Measurements from ENCODE around the gene FOXD4L6. TPM values are rescaled to one million over a fixed set of nuclear protein-coding genes. Genes with fewer than 3 reads are reported as not detected.
A peak's percentile ranks its signal among the peaks of the same experiment; 100 is the strongest.
"Not testable (repeated sequence)": the region's sequence is repeated elsewhere in the genome, so short reads cannot be mapped to it uniquely, and the experiment has no call there.

FOXD4L6 gene
- total RNA-seq, 1 experiment from 2014 or later: not detected

GRCh38 chr9:41125109-41125658 lies 3.3 kb downstream of the FOXD4L6 start:
- H3K27ac ChIP-seq (ENCODE audit: low read length); ATAC-seq; H3K9me2 ChIP-seq (replicated peaks; ENCODE audit: low read length); CTCF ChIA-PET; H3K27me3 ChIP-seq (ENCODE audit: low read length); H3K36me3 ChIP-seq (ENCODE audit: low read depth, low read length); POLR2A ChIA-PET (ENCODE audit: unreplicated experiment); H3K4me2 ChIP-seq (ENCODE audit: low read length); H3K79me2 ChIP-seq (ENCODE audit: low read length); H2AFZ ChIP-seq (ENCODE audit: low read length); H3F3A ChIP-seq (ENCODE audit: low read length, unreplicated experiment); DNase-seq; H3K9me3 ChIP-seq (ENCODE audit: low read length); H3K9ac ChIP-seq (ENCODE audit: low read length); intact Hi-C loops (cut with micrococcal nuclease); H3K4me3 ChIP-seq (ENCODE audit: low read length); BruUV-seq (replicated peaks); H4K20me1 ChIP-seq (ENCODE audit: low read length); H3K4me1 ChIP-seq (ENCODE audit: insufficient read depth, low read length): not testable (repeated sequence)

- H3K27ac ChIP-seq (ENCODE audit: low read length); H3K9ac ChIP-seq (ENCODE audit: low read length); H3K36me3 ChIP-seq (ENCODE audit: low read depth, low read length); ATAC-seq; H3K79me2 ChIP-seq (ENCODE audit: low read length); H3K4me3 ChIP-seq (ENCODE audit: low read length); H2AFZ ChIP-seq (ENCODE audit: low read length); POLR2A ChIA-PET (ENCODE audit: unreplicated experiment); DNase-seq; BruUV-seq (replicated peaks); CTCF ChIA-PET; H3K9me3 ChIP-seq (ENCODE audit: low read length); H3K9me2 ChIP-seq (replicated peaks; ENCODE audit: low read length); H3K4me2 ChIP-seq (ENCODE audit: low read length); H4K20me1 ChIP-seq (ENCODE audit: low read length); H3F3A ChIP-seq (ENCODE audit: low read length, unreplicated experiment); H3K27me3 ChIP-seq (ENCODE audit: low read length); intact Hi-C loops (cut with micrococcal nuclease); H3K4me1 ChIP-seq (ENCODE audit: insufficient read depth, low read length): not testable (repeated sequence)
Observed at GRCh38 chr9:41124250-41125108, 4.0 kb downstream of the FOXD4L6 start.

GRCh38 chr9:41123812-41124211 lies 4.7 kb downstream of the FOXD4L6 start:
- H3K27me3 ChIP-seq (ENCODE audit: low read length); ATAC-seq; H3K27ac ChIP-seq (ENCODE audit: low read length); H3K36me3 ChIP-seq (ENCODE audit: low read depth, low read length); POLR2A ChIA-PET (ENCODE audit: unreplicated experiment); H3K4me1 ChIP-seq (ENCODE audit: insufficient read depth, low read length); DNase-seq; CTCF ChIA-PET; H3K4me2 ChIP-seq (ENCODE audit: low read length); H3F3A ChIP-seq (ENCODE audit: low read length, unreplicated experiment); H3K79me2 ChIP-seq (ENCODE audit: low read length); H3K9me2 ChIP-seq (replicated peaks; ENCODE audit: low read length); H2AFZ ChIP-seq (ENCODE audit: low read length); H4K20me1 ChIP-seq (ENCODE audit: low read length); BruUV-seq (replicated peaks); H3K9ac ChIP-seq (ENCODE audit: low read length); H3K9me3 ChIP-seq (ENCODE audit: low read length); H3K4me3 ChIP-seq (ENCODE audit: low read length); intact Hi-C loops (cut with micrococcal nuclease): not testable (repeated sequence)

GRCh38 chr9:41123396-41123795 lies 5.1 kb downstream of the FOXD4L6 start:
- DNase-seq; H2AFZ ChIP-seq (ENCODE audit: low read length); H3K9me2 ChIP-seq (replicated peaks; ENCODE audit: low read length); H3K4me2 ChIP-seq (ENCODE audit: low read length); H3K9me3 ChIP-seq (ENCODE audit: low read length); H4K20me1 ChIP-seq (ENCODE audit: low read length); H3K36me3 ChIP-seq (ENCODE audit: low read depth, low read length); CTCF ChIA-PET; ATAC-seq; H3K79me2 ChIP-seq (ENCODE audit: low read length); H3F3A ChIP-seq (ENCODE audit: low read length, unreplicated experiment); intact Hi-C loops (cut with micrococcal nuclease); H3K9ac ChIP-seq (ENCODE audit: low read length); H3K27ac ChIP-seq (ENCODE audit: low read length); BruUV-seq (replicated peaks); H3K27me3 ChIP-seq (ENCODE audit: low read length); POLR2A ChIA-PET (ENCODE audit: unreplicated experiment); H3K4me1 ChIP-seq (ENCODE audit: insufficient read depth, low read length); H3K4me3 ChIP-seq (ENCODE audit: low read length): not testable (repeated sequence)

GRCh38 chr9:41120696-41121095 lies 7.8 kb downstream of the FOXD4L6 start:
- H3K36me3 ChIP-seq (ENCODE audit: low read depth, low read length); H3K9me3 ChIP-seq (ENCODE audit: low read length); H2AFZ ChIP-seq (ENCODE audit: low read length); BruUV-seq (replicated peaks); H3K4me3 ChIP-seq (ENCODE audit: low read length); H3K27ac ChIP-seq (ENCODE audit: low read length); H4K20me1 ChIP-seq (ENCODE audit: low read length); H3F3A ChIP-seq (ENCODE audit: low read length, unreplicated experiment); DNase-seq; POLR2A ChIA-PET (ENCODE audit: unreplicated experiment); ATAC-seq; H3K27me3 ChIP-seq (ENCODE audit: low read length); intact Hi-C loops (cut with micrococcal nuclease); H3K9me2 ChIP-seq (replicated peaks; ENCODE audit: low read length); H3K4me1 ChIP-seq (ENCODE audit: insufficient read depth, low read length); H3K9ac ChIP-seq (ENCODE audit: low read length); H3K4me2 ChIP-seq (ENCODE audit: low read length); H3K79me2 ChIP-seq (ENCODE audit: low read length); CTCF ChIA-PET: not testable (repeated sequence)

- H2AFZ ChIP-seq (ENCODE audit: low read length); H3K27ac ChIP-seq (ENCODE audit: low read length); H3K4me1 ChIP-seq (ENCODE audit: insufficient read depth, low read length); intact Hi-C loops (cut with micrococcal nuclease); H3K4me2 ChIP-seq (ENCODE audit: low read length); H3F3A ChIP-seq (ENCODE audit: low read length, unreplicated experiment); H3K4me3 ChIP-seq (ENCODE audit: low read length); DNase-seq; H3K79me2 ChIP-seq (ENCODE audit: low read length); CTCF ChIA-PET; H4K20me1 ChIP-seq (ENCODE audit: low read length); H3K36me3 ChIP-seq (ENCODE audit: low read depth, low read length); H3K9me3 ChIP-seq (ENCODE audit: low read length); H3K27me3 ChIP-seq (ENCODE audit: low read length); H3K9me2 ChIP-seq (replicated peaks; ENCODE audit: low read length); POLR2A ChIA-PET (ENCODE audit: unreplicated experiment); H3K9ac ChIP-seq (ENCODE audit: low read length); BruUV-seq (replicated peaks): not testable (repeated sequence)
- ATAC-seq: peak; percentile 84
Observed at GRCh38 chr9:41119719-41120118, 8.8 kb downstream of the FOXD4L6 start.

- H3K4me2 ChIP-seq (ENCODE audit: low read length); intact Hi-C loops (cut with micrococcal nuclease); H2AFZ ChIP-seq (ENCODE audit: low read length); H3K4me1 ChIP-seq (ENCODE audit: insufficient read depth, low read length); H3K9me3 ChIP-seq (ENCODE audit: low read length); H3K27me3 ChIP-seq (ENCODE audit: low read length); H3F3A ChIP-seq (ENCODE audit: low read length, unreplicated experiment); H3K27ac ChIP-seq (ENCODE audit: low read length); H3K36me3 ChIP-seq (ENCODE audit: low read depth, low read length); BruUV-seq (replicated peaks); CTCF ChIA-PET; H4K20me1 ChIP-seq (ENCODE audit: low read length); H3K9ac ChIP-seq (ENCODE audit: low read length); POLR2A ChIA-PET (ENCODE audit: unreplicated experiment); H3K79me2 ChIP-seq (ENCODE audit: low read length); H3K4me3 ChIP-seq (ENCODE audit: low read length); DNase-seq; H3K9me2 ChIP-seq (replicated peaks; ENCODE audit: low read length): not testable (repeated sequence)
- ATAC-seq: peak; percentile 51
Observed at GRCh38 chr9:41119311-41119710, 9.2 kb downstream of the FOXD4L6 start.
